Activated CD8-positive, alpha-beta memory T cell treated with anti-CD3 and anti-CD28 coated beads, Interleukin-2, amount 50 U/mL, for 24 hours (primary cell): ENCODE measurements around the gene B3GALT6.
A peak's percentile ranks its signal among the peaks of the same experiment; 100 is the strongest.

Experiments used
- DNase-seq: peaks from one replicate; pipeline ENCODE4 v3.0.0-alpha.2; 2020; ENCODE audit errors: extremely low read depth

Gene B3GALT6

DNA sequence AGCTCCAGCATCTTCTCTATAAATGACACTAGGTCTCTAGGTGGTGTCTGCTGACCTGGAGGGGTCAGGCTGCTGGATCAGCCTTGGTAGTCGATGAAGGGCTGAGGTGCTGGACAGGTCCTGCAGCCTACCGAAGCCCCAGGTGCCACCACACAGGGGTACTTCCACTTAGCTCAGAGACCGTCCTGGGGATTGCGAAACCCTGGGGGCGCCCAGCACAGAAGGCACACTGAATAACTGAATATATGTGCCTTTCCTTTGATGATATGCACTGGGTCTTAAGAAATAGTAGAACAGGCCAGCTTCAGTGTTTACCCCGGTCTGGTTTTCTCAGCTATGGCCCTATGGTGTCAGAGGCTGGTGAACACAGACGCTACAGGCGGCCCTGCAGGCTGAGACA is 30.7 kb downstream of the B3GALT6 start:
- no peak for DNase-seq

DNA sequence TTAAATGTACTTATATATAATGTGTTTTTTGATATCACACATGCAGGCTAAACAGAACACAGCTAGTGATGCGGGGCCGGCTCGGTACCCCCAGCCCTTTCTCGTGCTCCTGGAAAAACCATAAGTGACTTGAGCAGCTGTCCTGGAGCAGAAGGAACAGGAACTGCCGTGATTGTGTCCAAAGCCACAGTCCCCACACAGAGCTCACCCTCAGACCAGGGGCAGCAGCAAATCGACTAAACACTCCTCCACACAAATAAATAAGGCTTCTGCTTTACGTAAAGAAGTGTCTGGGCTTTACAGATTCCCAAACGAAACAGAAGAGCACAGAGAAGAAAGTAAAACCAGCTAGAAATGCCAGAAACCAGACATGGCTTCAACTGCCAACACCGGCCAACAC is 32.0 kb downstream of the B3GALT6 start:
- no peak for DNase-seq

DNA sequence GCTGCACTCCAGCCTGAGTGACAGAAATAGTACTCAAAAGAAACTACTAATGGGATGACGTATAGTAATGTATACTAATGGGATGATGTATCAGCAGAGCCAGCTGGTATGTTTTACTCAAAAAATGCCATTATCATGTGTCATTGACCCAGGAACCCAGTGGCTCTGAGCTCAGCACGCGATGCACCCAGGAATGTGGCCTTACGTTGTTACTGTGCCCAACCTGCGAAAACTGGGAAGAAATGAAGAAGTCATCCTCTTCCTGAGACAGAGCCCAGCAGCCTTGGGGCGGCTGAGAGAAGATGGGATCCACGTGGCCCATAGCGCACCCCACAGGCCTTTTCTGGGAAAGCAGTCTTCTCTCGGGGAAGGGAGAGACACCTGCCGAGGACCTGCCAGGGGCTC is 32.8 kb downstream of the B3GALT6 start:
- no peak for DNase-seq

DNA sequence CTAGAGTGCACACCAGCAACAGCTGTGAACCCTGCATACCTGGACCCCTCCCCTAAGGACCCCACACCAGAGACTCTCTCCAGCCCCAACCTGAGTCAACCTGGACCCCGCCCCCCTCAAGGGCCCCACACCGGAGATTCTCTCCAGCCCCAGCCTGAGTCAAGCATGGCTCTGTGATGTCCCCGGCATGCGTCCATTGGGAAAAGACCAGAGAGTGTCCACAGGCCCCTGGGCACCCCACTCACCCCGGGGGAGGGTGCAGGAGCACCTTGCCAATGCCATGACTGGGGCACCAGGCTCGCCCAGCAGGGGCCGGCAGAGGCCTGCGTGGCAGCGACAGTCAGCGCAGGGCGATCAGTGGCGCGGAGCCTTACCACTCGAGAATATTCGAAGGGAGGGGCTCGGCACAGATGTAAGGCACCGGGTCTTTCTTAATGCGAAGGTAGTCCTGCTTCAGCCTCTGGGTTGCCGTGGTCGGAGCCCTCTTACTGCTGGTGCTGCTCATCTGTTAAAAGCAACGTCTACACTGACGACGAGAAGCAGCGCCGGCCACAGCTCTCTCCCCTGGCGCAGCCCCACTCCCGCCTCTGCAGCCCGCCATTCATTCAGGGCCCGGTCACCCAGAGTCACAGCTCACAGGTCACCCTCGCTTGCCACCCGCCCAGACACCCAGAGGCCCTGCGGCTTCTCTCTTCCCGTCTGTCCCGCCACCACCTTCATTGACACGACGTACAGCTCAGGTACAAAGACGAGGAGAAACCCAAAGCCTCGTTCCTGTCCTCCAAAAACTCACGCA is 35.6 kb downstream of the B3GALT6 start:
- DNase-seq: no peak

DNA sequence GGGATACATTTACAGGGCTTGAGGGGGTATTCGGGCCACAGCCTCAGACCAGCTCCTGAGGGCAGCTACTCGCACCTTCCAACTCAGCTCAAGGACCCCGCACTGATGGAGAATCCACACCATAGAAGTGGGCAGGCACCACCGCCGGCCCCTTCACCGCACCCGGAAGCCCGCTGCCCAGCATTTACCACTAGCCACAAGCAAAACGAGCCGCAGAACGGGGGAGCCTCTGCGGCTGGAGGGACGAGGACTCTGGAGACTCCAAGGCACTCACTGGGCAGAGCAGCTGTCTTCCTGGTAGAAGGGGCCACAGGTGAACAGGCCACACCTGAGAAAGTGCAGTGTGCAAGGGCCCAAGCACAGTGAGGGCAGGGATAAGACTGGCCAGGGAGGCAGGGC is 36.2 kb downstream of the B3GALT6 start:
- DNase-seq: no peak

DNA sequence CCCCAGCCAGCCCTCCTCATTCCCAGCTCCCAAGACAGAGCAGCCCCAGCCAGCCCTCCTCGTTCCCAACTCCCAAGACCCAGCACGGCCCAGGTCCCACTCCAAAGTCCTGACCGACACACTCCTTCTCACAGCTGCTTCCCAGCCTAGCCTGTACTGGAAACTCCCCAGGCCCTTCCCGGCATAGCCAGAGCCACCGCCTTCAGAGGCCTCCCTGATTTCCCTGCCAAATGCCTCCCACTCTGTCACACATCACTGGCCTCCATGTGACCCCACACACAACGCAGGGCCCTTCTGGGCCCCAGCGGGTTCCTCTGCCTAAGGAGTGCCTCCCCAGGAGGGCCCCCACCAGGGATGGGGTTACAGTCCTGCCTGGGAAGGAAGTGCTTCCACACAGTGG is 38.8 kb downstream of the B3GALT6 start:
- no peak for DNase-seq

DNA sequence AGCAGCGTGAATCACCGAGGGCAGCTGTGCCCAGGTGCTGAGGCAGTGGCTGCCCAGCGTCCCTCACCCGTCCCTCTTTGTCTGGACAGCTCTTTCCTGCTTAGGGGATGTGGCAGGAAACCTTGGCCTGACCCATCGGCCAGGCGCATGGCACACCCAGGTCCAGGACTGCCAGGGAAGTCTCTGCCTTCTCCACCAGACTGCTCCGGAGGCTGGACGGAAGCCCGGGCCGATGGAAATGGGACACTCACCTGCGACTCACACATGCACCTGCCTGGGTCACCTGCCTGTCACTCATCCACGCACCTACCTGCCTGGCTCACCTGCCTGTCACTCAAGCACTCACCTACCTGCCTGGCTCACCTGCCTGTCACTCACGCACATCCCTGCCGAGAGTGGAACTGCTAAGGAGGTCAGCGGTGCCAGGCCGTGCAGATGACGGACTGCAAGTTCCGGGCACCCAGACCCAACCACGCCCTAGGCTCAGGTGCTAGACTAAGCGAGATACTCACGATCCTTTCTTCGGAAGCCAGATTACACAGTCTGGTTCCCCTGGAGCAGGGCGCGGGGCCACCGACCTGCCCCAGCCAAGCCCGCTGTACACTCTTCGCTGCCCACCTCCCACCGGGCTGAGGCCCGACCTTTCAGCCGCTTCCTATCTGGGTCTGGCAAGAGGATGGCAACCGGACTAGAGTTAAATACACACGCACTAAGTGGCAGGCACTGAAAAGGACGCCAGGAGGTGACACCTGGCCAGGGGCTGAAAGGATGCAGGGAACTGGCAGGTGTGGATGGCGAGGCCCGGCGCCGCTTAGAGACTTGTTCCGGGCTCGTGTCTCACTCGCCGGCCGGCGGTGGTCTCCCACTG is 40.5 kb downstream of the B3GALT6 start:
- no peak for DNase-seq

DNA sequence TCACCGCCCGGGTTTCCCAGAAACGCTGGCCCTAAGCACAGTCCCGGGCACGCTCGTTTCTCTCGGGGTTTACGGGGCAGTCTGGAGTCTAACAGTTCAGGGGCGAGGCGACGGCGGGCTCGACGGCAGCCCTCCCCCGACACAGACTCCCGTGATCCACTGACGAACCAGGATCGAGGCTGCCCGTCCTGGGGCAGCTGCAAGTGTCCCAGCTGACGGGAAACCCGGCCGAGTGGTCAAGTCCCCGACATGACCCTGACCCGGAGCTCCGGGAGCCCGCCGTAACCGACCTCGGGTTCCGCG is 41.1 kb downstream of the B3GALT6 start:
- no peak for DNase-seq

DNA sequence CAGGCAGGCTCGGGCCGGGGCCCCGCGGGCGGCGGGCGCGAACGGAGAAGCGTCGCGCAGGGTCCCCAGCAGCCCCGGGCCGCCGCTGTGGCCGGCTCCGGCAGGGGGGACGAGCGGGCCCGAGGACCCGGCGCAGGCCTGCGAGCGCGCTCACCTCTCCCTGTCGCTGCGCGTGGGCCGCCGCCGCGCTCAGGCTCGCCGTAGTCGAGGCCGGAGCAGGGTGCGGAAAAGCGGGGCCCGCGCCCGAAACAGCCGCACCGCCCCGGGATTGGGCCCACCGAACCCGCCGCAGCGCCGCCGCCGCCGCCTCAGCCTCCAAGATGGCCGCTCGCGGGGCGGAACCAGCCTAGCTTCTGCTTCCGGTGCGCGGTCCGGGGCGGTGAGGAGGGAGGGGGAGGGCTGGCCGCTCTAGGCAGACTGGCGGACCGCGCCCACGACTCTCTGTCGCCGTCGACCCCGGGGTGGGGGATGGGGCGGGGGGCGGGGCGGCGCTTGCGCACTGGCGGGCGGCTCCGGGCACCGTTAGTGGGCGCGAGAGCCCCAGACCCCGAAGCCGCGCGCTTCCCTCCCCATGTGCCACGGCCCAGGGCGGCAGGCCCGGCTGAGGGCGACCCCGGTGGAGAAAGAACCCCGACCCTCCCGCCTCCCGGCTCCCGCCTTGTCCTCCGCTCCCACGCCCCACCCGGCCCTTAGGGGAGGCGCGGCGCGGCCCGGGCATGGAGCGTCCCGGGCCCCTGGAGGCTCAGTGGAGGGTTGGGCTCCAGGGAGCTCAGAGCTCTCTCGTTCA is 41.7 kb downstream of the B3GALT6 start, which contains the start of gene UBE2J2:
Gene UBE2J2 (minus strand): TSS at position 343 of the 787 bp plus-strand sequence. CDS start 5,862 bp downstream, outside the sequence.
- peak; percentile 84 for DNase-seq

DNA sequence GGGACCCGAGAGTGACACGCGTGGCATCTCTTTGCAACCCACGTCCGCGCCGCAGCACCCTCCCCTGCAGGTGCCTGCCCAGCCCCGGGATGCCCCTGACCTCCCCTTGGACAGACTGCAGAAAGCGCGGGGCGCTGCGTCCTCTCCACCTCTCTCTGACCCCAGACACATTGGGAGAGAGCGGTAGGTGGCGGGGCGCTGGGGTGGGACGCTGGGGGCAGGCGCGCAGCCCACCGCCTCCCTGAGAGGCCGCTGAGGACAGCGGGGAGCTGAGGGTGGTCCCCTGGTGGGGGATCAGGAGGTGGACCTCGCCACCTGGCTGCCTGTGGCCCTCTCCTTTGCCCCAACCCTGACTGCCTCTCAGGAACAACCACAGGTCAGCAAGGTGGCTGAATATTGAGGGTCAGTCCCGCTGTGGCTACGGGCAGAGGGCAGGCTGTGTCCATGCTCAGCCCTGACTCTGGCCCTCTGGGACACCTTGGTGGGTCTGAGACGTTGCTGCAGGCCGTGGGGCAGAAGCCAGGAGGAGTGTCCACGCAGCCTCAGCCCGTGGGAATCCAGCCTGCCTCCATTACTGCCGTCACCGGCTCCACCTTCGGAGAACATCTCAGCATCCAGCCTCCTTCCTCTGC is 42.4 kb downstream of the B3GALT6 start:
- no peak for DNase-seq

DNA sequence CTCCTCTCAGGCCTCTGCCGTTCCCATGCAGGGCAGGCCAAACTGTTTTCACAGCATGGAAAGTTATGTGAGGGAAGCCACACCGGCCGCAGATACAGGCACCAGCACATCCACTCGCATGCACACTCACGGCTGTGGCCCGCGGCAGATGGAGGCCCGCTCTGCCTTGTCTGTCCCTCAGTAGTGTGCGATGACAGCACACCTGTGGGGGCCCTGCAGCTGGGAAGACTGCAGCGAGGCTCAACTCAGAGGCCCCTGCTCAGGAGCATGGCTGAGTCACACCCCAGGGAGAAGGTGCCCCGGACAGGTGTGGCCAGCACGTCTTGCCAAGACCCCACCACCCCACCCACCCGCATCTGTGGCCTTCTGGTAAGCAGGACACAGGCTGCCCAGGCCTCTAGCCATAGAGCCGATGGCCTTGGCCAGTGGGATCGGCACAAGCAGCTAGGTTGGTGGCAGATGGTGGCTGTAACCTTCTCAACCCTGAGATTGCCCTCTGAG is 42.9 kb downstream of the B3GALT6 start:
- DNase-seq: no peak

DNA sequence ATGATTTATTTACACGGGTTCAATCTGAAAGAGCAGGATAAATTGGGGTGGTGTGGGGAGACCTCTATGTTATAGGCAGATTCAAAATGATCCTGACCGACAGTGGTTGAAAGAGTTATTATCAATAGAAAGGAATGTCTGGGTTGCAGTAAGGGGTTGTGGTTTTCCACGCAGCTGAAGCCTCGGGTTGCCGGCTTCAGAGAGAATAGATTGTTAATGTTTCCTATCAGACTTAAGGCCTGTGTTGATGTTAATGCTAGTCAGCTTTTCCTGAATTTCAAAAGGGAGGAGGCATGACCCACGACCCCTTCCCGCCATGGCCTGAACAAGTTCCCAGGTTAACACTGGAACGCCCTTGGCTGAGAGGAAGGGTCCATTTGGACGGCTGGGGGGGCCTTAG is 43.8 kb downstream of the B3GALT6 start:
- no peak for DNase-seq

DNA sequence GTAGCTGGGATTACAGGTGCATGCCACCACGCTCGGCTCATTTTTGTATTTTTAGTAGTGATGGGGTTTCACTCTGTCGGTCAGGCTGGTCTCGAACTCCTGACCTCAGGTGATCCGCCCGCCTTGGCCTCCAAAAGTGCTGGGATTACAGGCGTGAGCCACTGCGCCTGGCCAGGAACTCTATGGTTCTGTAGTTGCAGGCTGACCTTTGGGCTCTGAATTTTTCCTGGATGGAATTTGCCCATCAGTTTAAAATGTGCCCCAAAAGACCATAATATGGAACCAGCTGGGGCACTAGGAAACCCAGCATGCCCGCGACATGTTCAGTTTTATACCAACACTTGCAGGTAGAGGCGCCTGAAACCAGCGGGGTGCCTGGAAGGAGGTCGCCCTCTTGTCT is 46.6 kb downstream of the B3GALT6 start:
- no peak for DNase-seq

DNA sequence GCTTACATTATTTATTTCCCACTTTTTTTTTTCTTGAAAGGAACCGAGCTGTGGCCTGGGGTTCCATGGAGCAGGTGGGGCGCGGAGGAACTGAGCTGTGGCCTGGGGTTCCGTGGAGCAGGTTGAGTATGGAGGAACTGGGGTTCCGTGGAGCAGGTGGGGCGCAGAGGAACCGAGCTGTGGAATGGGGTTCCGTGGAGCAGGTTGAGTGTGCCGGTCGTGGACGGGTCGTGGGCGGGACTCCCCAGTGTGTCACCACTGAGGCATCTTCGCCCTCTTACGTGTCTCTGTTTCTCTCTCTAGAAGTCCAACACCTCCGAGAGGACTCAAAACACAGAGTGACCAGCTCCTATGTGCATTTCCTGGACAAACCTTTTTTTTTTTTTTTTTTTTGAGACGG is 47.0 kb downstream of the B3GALT6 start:
- no peak for DNase-seq

DNA sequence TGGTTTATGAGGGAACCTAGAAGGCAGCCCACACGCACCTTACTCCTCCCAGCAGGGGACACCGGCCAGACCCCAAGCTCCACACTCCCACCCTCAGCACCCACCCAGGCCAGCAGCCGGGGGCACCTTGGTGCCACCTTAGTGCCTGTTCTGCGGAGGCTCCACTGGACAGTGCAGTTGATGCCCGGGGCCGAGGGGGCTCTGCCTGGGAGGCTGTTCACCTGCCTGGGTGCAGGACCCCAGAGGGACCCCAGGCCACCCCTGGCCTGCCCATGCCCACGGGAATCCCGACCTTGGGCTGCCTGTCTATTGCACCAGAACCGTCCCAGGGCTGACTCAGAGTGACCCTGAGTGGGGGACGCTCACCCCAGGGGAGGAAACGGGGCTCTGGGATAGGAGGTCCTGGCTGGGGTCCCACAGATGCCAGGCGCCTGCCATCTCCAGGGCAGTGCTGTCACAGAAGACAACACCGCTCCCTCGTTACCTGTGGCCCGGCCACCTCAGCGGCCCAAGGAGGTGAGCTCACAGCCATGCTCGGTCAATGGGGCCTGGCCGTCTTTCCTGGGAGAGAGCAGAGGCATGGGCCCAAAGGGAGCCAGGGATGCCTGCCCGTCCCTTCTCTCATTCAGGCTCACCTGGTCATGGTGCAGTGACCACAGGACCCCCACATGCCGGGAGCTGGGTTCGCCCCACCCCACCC is 48.9 kb downstream of the B3GALT6 start:
- DNase-seq: no peak

DNA sequence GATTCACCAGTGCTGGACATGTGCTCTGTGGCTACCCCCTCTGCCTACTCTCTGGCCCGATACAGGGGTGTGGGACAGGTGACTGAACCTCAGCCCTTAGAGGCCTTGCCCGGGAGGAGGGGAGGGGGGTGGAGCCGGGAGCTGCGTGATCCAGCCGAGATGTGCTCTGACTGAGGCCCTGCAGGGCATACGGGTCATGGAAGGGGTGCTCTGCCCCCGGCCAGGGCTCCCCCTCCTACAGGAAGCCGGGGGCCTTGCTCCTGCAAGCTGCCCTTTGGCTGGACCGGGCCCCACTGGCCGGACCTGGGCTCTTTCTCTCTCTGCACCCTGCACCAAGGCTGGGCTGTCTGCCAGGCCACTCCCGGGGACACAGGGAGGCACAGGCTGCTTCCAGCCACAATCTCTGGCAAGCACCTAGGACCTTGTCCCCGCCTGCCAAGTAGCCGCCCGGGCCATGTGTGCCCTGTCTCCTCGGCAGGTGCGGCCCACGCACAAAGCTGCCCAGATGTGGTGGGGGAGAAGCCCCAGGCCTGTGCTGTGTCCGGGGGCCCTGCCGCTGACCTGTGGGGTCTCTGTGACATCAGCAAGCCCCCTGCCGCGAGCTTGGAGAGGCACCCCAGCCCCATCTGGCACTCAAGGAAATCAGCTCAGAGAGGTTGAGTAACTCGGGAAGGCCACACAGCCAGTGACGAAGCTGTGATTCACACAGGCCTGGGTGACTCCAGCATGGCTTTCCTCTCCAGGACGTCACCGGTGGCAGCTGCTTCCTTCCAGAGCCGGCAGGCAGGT is 49.7 kb downstream of the B3GALT6 start:
- DNase-seq: no peak

DNA sequence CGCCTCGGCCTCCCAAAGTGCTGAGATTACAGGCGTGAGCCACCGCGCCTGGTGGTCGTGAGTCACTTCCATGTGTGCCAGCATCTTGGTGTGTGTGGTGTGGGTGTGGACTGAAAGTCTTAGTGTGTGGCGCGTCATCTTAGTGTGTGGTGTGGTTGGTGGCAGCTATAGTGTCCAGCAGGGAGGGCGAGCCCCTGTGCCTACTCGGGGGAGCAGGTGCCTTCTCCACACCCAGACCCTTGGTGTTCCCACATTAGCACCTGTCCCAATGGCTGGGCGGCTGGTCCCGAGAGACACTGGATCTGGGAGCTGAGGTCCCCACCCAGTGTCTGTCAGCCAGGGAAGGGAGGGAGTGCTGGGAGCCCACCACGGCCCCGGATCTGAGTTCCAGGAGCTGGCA is 51.0 kb downstream of the B3GALT6 start:
- DNase-seq: no peak

DNA sequence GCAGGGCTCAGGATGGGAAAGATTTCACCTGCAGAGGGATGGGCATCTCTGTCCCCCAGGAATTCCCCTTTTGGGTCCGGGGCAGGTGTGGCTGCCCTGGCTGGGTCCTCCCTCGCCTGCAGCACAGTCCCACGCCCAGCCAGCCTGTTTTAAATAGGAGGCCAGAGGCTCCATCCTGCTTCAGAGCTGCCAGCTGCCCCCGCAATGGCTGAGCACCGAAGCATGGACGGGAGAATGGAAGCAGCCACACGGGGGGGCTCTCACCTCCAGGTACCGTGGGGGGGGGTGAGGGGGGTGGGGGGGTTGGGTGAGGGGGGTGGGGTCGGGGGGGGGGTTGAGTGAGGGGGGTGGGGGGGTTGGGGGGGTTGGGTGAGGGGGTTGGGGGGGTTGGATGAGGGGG is 51.8 kb downstream of the B3GALT6 start:
- no peak for DNase-seq
